GM21381 (cell line): ENCODE measurements around the gene SLC24A3.
"Not testable (repeated sequence)": the region's sequence is repeated elsewhere in the genome, so short reads cannot be mapped to it uniquely, and the experiment has no call there.

ENCODE experiments used
- ATAC-seq: cut with Tn5 transposase; IDR thresholded peaks from one replicate; pipeline ENCODE4 v1.9.1; 2021; ENCODE audit warnings: mild to moderate bottlenecking, moderate library complexity; ENCODE audit not compliant: unreplicated experiment

Gene SLC24A3

DNA sequence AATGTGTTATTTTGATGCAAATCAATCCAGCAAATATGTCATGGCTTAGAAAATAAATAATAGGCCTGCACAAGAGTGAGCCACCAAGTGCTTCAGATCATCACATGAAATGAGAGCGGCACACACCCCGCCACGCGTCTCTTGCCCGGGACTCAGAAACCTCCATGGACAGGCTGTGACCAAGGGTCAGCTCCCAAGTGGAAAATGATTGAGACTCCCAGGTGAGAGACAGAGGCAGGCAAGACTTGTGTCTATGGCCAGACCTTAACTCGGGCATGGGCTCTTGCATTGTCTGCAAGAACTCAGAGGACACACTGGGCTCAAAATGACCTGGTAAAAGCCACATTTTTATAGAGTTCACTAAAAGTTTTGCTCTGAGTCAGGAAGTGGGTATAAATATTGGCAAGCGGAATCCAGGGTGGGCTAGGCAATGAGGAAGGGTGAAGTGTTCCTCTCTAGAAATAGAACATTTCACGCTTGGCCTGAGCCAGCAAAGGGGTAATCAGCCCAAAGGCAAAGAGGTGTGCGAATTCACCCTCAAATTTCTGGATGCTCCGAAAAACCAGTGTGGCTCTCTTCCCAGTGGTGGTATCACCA is 514.9 kb downstream of the SLC24A3 start:
- ATAC-seq, result no peak

DNA sequence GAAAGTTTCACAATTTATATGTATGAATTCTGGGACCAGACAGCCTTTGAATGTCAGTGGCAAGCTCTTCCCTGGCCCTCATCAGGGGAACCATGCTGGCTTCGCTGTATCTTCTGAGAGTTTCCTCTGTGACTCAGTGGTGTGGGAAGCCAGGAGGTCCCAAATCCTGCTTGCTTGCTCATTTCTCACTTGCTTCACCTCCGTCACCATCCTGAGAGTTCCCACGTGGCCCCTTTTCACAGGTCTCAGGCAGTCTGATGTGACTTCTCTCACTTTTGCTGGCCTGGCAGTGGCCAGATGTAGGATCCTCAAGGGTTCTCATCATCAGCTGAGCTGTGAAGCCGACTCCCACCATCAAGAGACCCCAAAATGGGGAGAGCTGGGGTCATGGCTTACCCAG is 517.2 kb downstream of the SLC24A3 start:
- ATAC-seq, result no peak

DNA sequence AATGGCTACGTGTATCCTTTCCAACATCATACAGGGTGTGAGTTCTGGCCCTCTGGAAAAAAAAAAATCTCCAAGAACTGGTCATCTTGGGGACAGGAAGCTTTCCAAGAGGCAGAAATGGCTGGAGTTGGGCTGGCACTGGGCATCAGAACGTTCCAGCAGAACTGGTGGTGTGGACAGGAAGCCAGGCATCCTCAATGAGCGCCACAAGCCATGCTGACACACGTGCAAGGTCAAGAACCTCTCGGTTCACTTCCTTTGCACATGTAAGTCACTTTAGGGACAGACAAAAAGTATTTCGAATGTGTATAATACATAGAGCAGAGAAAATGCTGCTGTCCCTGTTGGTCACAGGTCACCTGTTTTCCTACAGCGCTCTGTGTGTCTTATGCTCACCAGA is 518.3 kb downstream of the SLC24A3 start:
- ATAC-seq, result no peak

DNA sequence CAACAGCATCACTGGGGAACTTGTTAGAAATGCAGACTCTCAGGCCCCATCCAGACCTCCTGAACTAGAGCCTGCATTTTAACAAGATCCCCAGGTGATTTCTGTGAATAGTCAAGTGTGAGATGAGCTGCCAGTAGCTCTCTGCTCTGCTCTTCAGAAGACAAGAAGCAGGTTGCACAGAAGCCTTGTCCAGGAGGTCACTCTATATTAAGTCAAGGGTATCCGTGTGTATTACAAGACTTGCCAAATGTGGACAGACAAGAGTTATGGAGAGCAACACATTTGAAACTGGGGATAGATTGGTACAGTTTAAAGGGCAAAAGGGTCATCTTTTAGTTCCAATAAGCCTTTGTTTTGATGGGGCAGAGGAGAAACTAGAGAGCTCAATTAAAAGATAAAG is 522.4 kb downstream of the SLC24A3 start:
- no peak for ATAC-seq

DNA sequence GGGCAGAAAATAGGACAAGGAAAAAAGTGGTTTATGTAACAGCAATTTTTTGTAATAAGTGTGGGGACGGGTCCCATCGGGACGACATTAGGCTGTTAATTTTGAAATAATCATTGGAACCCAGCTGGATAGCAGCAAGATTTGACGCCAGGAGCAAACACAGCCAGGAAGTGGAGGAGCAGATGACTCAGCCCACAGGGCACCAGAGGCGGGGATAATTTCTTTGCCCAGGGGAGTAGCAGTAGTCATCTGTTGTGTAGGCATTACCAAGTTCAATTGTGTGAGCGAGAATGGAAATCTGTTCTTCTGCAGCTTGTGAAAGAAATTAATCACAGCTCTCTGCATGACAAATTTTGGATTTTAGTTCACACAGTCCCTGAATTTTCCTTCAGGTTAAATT is 523.0 kb downstream of the SLC24A3 start:
- ATAC-seq, result no peak

DNA sequence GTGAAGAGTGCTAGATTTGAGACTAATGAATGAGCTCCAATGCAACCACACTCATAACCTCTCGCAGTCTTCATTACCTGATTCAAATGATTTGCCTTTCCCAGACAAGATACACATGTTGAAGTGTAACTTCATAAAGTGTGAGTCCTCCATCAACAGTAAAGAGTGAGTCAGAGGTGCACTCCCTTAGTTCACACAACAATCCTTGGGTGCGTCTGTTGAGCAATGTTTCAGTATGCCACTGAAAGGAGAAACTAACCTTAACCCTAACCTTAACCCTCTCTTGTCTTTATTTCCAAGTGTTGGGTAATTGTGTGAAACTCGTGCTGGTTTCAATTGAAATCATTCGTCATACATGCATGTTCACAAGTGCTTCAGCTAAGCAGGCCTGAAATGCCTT is 524.6 kb downstream of the SLC24A3 start:
- no peak for ATAC-seq

DNA sequence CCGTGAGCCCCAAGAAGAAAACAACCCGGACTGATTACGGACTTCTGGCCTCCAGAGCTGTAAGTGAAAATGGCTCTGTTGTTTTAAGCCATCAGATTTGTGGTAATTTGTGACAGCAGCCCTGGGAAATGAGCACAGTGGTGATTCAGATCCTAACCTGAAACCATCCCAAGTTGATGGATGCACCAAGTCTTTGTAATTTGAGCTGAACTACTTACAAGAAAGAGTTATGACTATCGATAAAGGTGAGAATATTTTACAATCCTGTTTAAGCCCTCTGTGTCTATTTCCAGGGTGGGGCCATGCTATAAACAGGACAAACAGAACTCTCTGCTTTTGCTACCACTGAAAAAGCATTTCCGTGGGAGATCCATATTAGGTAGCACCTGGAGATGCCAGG is 526.5 kb downstream of the SLC24A3 start:
- no peak for ATAC-seq

DNA sequence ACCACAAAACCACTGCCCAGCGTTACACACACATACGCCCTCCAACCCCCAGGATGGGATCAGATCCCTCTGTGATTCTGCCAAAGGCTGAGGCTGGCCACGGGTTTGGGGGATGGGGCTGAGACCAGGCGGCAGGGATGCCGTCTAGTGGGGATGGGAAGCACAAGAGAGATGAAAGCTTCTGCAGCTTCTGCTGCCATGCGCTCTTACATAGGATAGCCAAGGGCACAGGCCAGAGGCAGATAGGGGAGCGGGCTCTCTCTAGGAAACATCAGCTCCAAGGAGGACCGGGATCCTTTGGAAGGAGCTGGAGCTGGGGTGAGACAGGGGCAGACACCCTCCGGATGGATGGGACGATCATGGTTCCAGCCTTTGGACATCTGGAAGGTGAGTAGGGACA is 526.9 kb downstream of the SLC24A3 start:
- ATAC-seq, result no peak

DNA sequence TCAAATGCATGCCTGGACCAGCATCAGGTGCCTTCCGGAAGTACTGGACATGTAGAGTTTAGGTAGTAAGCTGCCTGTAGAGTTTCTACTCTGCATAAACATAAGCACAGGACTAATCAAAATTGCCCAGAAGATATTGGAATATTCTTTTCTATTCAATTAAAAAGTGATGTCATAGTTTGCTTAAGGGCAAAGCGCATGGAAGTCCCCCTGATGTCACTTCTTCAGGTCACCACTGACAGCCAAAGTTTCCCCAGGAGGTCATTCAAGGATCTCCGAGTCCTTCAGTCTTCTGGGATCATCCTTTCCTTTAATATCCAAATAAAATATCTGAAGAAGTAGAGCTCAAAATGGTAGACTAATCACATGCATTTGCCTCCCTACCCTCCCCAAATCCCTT is 528.1 kb downstream of the SLC24A3 start:
- no peak for ATAC-seq

DNA sequence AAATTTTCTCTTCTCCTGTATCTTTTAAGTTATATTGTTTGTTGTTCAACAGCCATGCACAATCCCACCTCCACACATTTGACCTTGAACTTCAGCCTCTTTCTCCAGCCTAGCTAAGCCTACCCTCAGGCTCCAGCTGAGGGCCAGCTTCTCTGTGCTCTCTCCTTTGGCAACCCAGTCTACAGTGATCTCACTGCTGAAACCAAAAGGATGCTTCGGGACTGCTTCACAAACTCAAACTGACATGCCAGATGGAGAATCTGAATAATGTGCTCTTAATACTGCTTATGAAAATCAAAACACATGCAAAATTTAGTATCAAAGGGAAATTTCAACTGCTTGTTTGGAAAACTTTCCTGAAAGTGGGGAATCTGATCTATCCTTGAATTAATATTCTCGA is 529.5 kb downstream of the SLC24A3 start:
- ATAC-seq, result no peak

DNA sequence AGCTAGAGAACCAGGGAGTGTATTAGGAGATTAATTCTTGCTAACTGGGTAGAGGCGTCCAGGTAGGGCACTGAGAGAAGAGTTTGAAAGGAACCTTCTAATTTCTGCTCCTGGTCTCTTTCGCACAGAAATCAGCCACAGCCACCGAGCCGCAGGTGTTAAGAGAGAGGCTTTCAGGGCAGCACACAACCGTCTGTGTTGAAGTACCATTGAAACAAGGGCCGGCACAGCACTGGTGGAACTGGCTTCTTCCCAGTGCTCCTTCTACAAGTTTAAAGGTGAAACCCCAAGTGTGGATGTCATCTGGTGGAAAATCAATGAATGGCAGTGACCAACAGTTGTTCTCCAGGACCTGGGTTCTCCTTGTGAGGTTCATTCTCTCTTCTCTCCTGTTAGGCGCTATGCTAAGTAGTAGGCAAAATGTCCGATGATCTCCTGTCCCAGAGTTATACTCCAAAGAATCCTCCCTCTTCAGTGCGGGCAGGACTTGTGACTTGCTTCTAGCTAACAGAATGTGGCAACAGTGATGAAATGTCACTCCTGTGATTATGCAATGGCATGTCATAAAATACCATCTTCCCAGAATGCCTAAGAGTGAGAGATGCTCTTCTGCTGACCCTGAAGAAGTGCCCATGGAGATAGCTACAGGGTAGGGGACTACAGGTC is 530.7 kb downstream of the SLC24A3 start:
- no peak for ATAC-seq

DNA sequence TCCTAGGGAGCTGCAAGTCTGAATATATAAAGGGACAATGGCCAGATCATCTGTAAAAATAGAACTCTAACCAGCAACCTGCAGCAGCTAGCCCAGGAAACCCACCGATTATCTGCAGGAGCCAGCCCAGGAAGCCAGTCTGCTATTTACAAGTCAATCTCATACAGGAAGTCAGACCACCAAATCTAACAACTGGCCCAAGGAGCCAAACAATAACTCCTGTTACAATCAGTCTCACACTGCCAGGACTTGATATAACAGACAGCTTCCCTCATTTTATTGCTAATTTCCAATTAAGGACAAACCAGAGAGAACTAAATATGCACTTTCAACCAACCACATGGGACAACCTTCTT is 531.2 kb downstream of the SLC24A3 start:
- ATAC-seq, result no peak

DNA sequence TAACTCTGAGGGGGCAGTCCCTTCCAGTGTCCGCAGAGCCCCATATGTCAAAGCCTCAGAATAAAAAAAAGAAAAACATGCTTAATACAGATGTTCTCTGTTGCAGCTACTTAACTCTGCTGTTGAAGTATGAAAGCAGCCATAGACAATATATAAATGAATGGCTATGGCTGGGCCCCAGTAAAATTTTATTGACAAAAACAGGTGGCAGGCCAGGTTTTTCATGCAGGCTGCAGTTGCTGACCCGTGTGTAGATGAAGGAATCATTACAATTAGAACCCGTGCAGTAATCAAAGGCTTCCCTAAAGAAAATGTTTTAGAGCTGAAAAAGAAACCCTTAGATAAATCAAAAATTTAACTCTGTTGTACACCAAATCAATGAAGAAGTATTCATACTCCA is 532.7 kb downstream of the SLC24A3 start:
- no peak for ATAC-seq

DNA sequence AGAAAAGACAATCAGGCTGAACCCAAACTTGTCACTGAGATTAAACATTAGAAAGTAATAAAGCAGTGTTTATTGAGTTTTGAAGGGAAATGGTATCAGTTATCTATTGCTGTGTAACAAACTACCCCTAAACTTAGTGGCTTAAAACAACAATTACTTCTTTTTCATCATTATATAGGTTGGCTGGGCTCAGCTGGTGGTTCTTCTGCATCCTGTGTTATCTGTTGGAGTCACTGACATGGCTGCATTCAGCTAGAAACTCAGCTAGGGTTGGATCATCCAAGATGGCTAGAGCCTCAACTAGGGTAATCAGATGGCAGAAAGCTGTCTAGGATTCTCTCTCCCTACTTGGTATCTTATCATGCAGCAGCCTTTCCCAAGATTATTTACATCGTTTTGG is 533.1 kb downstream of the SLC24A3 start:
- ATAC-seq, result no peak

DNA sequence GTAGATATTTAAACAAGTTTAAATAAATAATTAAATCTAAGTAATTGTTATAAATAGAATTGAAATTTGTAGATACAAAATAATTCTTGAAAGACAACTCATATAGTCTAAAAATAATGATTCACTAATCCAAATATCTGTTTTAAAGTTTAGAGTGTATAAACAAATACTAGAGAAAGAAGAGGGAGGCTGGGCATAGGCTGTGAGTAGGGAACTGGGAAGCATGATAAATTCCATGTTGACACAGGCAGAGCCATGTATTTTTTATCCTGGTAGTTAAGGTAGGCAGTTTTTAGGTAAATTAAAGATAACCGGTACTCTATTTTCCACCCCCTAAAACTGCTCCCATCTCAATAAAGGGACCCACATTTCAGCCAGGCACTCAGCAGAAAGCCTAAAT is 534.0 kb downstream of the SLC24A3 start:
- ATAC-seq, result no peak

DNA sequence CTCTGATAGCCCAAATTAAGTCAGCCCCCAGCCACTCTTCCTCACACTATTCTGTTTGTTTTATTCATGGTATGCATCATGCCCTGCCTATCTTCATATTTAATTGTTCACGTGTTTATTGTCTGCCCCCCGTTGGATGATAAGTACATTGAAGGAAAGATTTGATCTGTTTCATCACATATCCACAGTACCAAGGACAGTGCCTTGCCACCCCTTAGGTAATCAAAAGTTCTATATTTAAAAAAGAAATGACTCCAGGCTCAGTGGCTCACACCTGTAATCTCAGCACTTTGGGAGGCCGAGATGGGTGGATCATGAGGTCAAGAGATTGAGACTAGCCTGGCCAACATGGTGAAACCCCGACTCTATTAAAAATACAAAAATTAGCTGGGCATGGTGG is 535.5 kb downstream of the SLC24A3 start:
- no peak for ATAC-seq

DNA sequence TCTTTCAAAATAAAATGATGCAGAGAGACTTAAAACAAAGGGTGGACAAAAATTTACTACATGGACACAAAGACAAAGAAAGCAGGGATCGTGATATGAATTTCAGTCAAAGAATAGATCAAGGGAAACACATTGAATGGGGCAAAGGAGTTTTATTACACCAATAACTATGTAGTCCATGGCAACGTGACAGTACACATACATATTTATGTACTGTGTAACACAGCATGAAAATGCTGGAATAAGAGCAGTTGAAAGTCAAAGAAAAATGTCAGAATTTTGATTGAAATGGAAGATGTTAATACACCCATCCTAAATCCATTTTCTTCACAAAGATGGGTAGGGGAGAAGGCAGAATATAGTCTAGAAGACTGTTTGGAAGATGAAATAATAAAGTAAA is 536.2 kb downstream of the SLC24A3 start:
- ATAC-seq, result no peak

DNA sequence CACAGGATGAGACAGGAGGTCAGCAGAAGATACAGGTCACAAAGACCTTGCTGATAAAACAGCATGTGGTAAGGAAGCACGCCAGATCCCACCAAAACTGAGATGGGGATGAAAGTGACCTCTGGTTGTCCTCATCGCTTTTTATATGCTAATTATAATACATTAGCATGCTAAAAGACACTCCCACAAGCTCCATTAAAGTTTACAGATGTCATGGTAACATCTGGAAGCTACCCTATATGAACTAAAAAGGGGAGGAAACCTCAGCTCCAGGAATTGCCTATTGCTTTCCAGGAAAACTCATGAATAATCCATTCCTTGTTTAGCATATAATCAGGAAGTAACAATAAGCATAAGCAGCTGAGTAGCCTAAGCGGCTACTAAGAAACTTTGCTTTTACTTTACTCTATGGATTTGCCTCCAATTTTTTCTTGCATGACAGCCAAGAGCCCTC is 537.2 kb downstream of the SLC24A3 start:
- ATAC-seq, result no peak

DNA sequence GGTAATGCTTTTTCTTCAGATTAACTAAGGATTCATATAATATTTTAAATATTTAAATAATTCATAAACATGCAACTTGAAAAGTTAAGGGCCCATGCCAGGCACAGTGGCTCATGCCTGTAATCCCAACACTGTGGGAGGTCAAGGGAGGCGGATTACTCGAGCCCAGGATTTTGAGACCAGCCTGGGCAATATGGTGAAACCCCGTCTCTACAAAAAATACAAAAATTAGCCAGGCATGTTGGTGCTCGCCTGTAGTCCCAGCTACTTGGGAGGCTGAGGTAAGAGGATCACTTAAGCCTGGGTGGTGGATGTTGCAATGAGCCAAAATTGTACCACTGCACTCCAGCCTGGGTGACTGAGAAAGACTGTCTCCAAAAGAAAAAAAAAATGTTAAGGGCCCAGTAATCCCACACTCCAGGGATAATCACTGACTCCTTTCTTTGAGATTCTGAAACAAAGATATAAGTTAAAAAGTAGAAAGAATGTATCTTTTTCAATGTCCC is 537.7 kb downstream of the SLC24A3 start:
- no peak for ATAC-seq

DNA sequence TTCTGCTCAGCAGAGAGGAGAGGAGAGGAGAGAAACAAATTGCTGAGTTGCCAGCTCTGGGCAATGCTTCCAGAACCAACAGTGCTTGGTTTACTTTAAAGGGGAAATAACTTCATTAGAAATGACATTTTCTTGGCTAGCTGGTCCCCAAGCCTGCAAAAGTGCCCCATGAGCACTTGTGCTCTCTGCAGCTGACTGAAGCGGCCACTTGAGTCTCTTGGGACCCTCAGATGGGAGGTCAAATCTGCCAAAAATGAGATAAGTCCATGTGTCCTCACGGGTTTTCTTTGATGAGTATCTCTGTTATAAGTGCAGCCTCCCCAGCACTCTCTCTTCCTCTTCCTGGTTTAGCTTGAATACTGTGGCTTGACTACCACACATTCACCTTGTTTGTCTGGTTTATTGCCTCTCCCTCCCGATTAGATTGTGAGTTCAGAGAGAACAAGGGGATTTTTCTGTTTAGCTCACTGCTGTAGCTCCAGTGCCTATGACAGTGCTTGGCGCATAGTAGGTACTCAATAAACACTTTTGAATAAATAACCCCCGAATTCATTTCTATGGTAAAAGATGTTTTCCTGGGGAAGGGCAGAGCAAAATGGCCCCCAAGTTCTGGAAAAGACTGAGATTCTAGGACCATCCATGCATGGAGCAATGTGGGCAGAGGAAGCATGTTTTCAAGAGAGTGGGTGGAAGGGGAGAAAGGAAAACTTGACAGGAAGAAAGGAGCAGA is 538.6 kb downstream of the SLC24A3 start:
- ATAC-seq, result no peak

DNA sequence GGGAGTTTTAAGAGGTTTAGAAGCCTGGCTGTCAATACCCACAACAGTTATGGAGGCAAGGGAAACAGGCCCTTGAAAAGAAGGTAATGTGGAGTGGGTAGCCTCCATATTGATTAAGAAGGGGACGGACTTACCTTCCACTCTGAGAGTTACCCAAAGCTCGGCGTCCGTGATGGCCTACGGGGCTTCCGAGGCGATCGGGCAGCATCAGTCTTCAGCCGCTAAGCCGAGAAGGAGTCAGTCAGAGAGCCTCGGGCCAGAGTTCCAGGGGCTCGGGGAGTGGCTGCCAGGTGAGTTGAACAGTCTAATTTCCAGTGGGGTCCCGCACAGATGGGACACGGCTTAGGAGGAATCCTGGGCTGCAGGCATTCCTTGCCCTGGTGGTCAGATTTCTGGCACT is 541.8 kb downstream of the SLC24A3 start:
- not testable (repeated sequence) for ATAC-seq

DNA sequence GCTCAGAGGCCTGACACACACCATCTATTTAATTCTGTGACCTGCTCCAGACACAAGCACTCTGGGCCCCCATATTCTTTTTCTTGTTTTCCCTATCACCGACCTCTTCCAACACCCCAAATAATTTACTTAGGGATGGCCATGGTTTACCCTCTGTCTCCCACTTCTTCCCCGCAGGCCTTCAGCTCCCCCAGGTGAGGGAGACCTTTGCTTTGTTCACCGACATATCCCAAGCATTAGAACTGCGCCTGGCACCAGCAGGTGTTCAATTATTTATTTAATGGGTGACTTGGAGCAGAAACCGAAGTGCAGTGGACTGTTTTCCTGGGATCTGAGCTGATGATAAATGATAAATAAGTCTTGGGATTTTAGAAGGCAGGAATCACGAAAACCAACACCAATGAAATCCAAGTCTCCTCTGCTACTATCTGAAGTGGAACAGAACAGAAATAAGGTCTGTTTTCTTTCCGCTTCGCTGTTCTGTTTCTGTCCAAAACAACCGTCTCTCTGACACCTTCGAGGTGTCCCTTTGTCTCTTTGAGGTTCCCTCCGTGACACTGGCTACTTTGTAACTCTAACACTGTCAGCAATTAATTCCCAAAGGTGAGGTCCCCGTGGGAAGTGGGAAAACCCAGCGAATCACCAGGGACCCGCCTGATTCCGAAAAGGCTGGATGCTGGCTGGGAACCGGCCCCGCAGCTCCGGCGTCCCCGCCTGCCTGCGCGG is 544.5 kb downstream of the SLC24A3 start:
- ATAC-seq, result no peak
